HEK293 (cell line): ENCODE data around the gene TIGD4.

ENCODE experiments used
- CTCF ChIP-seq: fragments of 450-650 bp; formaldehyde crosslinking; IDR thresholded peaks from 2 replicates; pipeline ENCODE4 v1.5.1; 2016; ENCODE audit warnings: missing biosample characterization, missing genetic modification characterization
- HIC1 ChIP-seq: fragments of 450-650 bp; formaldehyde crosslinking; IDR thresholded peaks from 2 replicates; pipeline ENCODE4 v1.5.1; 2016; ENCODE audit warnings: missing biosample characterization, missing genetic modification characterization
- KLF1 ChIP-seq: fragments of 450-650 bp; formaldehyde crosslinking; IDR thresholded peaks from 2 replicates; pipeline ENCODE4 v1.5.1; 2016; ENCODE audit warnings: missing biosample characterization, missing genetic modification characterization
- KLF17 ChIP-seq: fragments of 450-650 bp; formaldehyde crosslinking; IDR thresholded peaks from 2 replicates; pipeline ENCODE4 v1.5.1; 2016; ENCODE audit warnings: missing biosample characterization, missing genetic modification characterization
- KLF7 ChIP-seq: fragments of 450-650 bp; formaldehyde crosslinking; IDR thresholded peaks from 2 replicates; pipeline ENCODE4 v1.5.1; 2016; ENCODE audit warnings: missing biosample characterization, missing genetic modification characterization, borderline replicate concordance
- KLF8 ChIP-seq: fragments of 450-650 bp; formaldehyde crosslinking; IDR thresholded peaks from 2 replicates; pipeline ENCODE4 v1.5.1; 2016; ENCODE audit warnings: missing biosample characterization, missing genetic modification characterization
- KLF9 ChIP-seq: fragments of 450-650 bp; formaldehyde crosslinking; IDR thresholded peaks from 2 replicates; pipeline ENCODE4 v1.5.1; 2016; ENCODE audit warnings: missing biosample characterization, missing genetic modification characterization, low read depth
- MEIS1 ChIP-seq: sonication (generic); formaldehyde crosslinking; IDR thresholded peaks from 2 replicates; pipeline ENCODE4 v1.8.1; 2022; ENCODE audit warnings: missing genetic modification reagents, mild to moderate bottlenecking, borderline replicate concordance
- MYNN ChIP-seq: fragments of 450-650 bp; formaldehyde crosslinking; IDR thresholded peaks from 2 replicates; pipeline ENCODE4 v1.5.1; 2016; ENCODE audit warnings: missing biosample characterization, missing genetic modification characterization, borderline replicate concordance
- PRDM6 ChIP-seq: fragments of 450-650 bp; formaldehyde crosslinking; IDR thresholded peaks from 2 replicates; pipeline ENCODE4 v1.5.1; 2017; ENCODE audit warnings: missing biosample characterization, missing genetic modification characterization
- TRIM28 ChIP-seq: IDR thresholded peaks from 2 replicates; pipeline ENCODE4 v1.6.1; 2011; ENCODE audit warnings: low read length, control low read depth, borderline replicate concordance
- ZBTB17 ChIP-seq: fragments of 450-650 bp; formaldehyde crosslinking; IDR thresholded peaks from 2 replicates; pipeline ENCODE4 v1.5.1; 2016; ENCODE audit warnings: missing biosample characterization, missing genetic modification characterization
- ZBTB20 ChIP-seq: fragments of 450-650 bp; formaldehyde crosslinking; IDR thresholded peaks from 2 replicates; pipeline ENCODE4 v1.5.1; 2016; ENCODE audit warnings: missing biosample characterization, missing genetic modification characterization
- ZBTB26 ChIP-seq: fragments of 450-650 bp; formaldehyde crosslinking; optimal IDR thresholded peaks from 2 replicates; pipeline ENCODE3; 2016; ENCODE audit warnings: missing biosample characterization, mild to moderate bottlenecking, missing genetic modification characterization
- ZBTB48 ChIP-seq: fragments of 450-650 bp; formaldehyde crosslinking; IDR thresholded peaks from 2 replicates; pipeline ENCODE4 v1.5.1; 2016; ENCODE audit warnings: missing biosample characterization, missing genetic modification characterization
- ZBTB49 ChIP-seq: fragments of 450-650 bp; formaldehyde crosslinking; IDR thresholded peaks from 2 replicates; pipeline ENCODE4 v1.5.1; 2016; ENCODE audit warnings: missing biosample characterization, missing genetic modification characterization, low read depth
- ZFHX2 ChIP-seq: fragments of 450-650 bp; formaldehyde crosslinking; conservative IDR thresholded peaks from 2 replicates; pipeline ENCODE4 v1.5.1; 2016; ENCODE audit warnings: missing biosample characterization, missing genetic modification characterization
- ZNF132 ChIP-seq: fragments of 450-650 bp; formaldehyde crosslinking; IDR thresholded peaks from 2 replicates; pipeline ENCODE4 v1.5.1; 2017; ENCODE audit warnings: missing biosample characterization, missing genetic modification characterization, borderline replicate concordance
- ZNF2 ChIP-seq: fragments of 450-650 bp; formaldehyde crosslinking; IDR thresholded peaks from 2 replicates; pipeline ENCODE4 v1.5.1; 2016; ENCODE audit warnings: missing biosample characterization, missing genetic modification characterization
- ZNF341 ChIP-seq: fragments of 450-650 bp; formaldehyde crosslinking; IDR thresholded peaks from 2 replicates; pipeline ENCODE4; 2016; ENCODE audit warnings: low read depth, missing biosample characterization, missing genetic modification characterization
- ZNF354C ChIP-seq: fragments of 450-650 bp; formaldehyde crosslinking; IDR thresholded peaks from 2 replicates; pipeline ENCODE4 v1.5.1; 2016; ENCODE audit warnings: missing biosample characterization, missing genetic modification characterization, low read depth, borderline replicate concordance
- ZNF391 ChIP-seq: fragments of 450-650 bp; formaldehyde crosslinking; IDR thresholded peaks from 2 replicates; pipeline ENCODE4 v1.5.1; 2016; ENCODE audit warnings: low read depth, missing biosample characterization, missing genetic modification characterization, borderline replicate concordance
- ZNF501 ChIP-seq: fragments of 450-650 bp; formaldehyde crosslinking; IDR thresholded peaks from 2 replicates; pipeline ENCODE4 v1.5.1; 2016; ENCODE audit warnings: missing biosample characterization, missing genetic modification characterization
- ZNF580 ChIP-seq: fragments of 450-650 bp; formaldehyde crosslinking; IDR thresholded peaks from 2 replicates; pipeline ENCODE4 v1.5.1; 2016; ENCODE audit warnings: missing biosample characterization, missing genetic modification characterization
- ZNF639 ChIP-seq: fragments of 450-650 bp; formaldehyde crosslinking; IDR thresholded peaks from 2 replicates; pipeline ENCODE4 v1.5.1; 2016; ENCODE audit warnings: missing biosample characterization, missing genetic modification characterization
- ZSCAN30 ChIP-seq: fragments of 450-650 bp; IDR thresholded peaks from 2 replicates; pipeline ENCODE4 v1.5.1; 2018; ENCODE audit warnings: missing biosample characterization, mild to moderate bottlenecking, missing genetic modification characterization, moderate library complexity

The TIGD4 gene

GRCh38 chr4:152779513-152780266 lies at the start of gene TIGD4, which contains the start of gene ARFIP1 (continued):
- TF ChIP-seq HIC1 (tag by site-specific recombination) (peak; percentile 65), KLF7 (tag by site-specific recombination) (0 out of 2 replicates have a peak, but pooled peaks have one; percentile 22), ZBTB20 (tag by site-specific recombination) (peak; percentile 38; the same call in 1 of the 2 replicates), ZFHX2 (peak; percentile 47), PRDM6 (tag by site-specific recombination) (no peak), MYNN (tag by site-specific recombination) (peak; percentile 70; the same call in 1 of the 2 replicates), MEIS1 (no peak), ZNF2 (tag by site-specific recombination) (peak; percentile 60; the same call in 1 of the 2 replicates), TRIM28 (no peak), ZBTB17 (tag by site-specific recombination) (peak; percentile 88), ZNF501 (peak; percentile 29; the same call in 1 of the 2 replicates), ZBTB26 (peak; percentile 49), ZBTB49 (tag by site-specific recombination) (no peak), ZSCAN30 (tag by site-specific recombination) (0 out of 2 replicates have a peak, but pooled peaks have one; percentile 38), ZNF132 (tag by site-specific recombination) (no peak), ZNF354C (tag by site-specific recombination) (no peak), ZNF580 (peak; percentile 99), KLF1 (tag by site-specific recombination) (peak; percentile 60; the same call in 1 of the 2 replicates), KLF8 (tag by site-specific recombination) (no peak; the same call in none of the 2 replicates), ZBTB48 (tag by site-specific recombination) (peak; percentile 87; the same call in 1 of the 2 replicates), ZNF639 (peak; percentile 65; the same call in 1 of the 2 replicates), ZNF341 (tag by site-specific recombination) (peak; percentile 73), ZNF391 (tag by site-specific recombination) (peak; percentile 66; the same call in 1 of the 2 replicates), KLF17 (tag by site-specific recombination) (peak; percentile 19; the same call in 1 of the 2 replicates), KLF9 (tag by site-specific recombination) (no peak), CTCF (tag by site-specific recombination) (peak; percentile 43; the same call in 1 of the 2 replicates)
